ENCODE measurements around the gene RNU4-1.

DNA sequence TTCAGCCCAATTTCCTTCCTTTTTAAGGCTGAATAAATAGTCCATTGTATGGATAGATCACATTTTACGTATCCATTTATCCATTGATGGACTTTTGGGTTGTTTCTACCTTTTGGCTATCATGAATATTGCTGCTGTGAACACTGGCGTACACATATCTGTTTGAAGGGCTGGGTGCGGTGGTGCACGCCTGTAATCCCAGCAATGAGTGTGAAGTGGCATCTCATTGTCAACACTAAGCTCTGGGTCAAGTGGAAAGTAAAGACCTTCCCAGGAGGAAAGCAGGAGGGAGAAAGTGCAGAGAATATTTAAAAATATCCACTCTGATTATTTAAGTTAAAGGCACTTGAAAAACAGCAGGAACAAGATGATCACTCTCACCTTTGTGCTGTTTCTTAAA is 46.2 kb upstream of the RNU4-1 start:
- TF ChIP-seq CTCF (IDR thresholded peaks at IDR 0.05) (no peak), POLR2A (IDR thresholded peaks at IDR 0.05) (no peak)
